Smooth muscle cell (in vitro differentiated cells): Measurements from ENCODE around the gene HSPG2. TPM values are rescaled to one million over a fixed set of nuclear protein-coding genes. Genes with fewer than 3 reads are reported as not detected.
"Not testable (repeated sequence)": the region's sequence is repeated elsewhere in the genome, so short reads cannot be mapped to it uniquely, and the experiment has no call there.

Source experiments
- DNase-seq: peaks from one replicate; lab custom pipeline; 2025; ENCODE audit not compliant: unreplicated experiment; lab: John Stamatoyannopoulos, UW
- H2AFZ ChIP-seq: fragments of 200-600 bp; sonication (generic); 2 replicates; pipeline ENCODE4 v1.6.0; 2016; ENCODE audit warnings: antibody characterized with exemption, low read depth, mild to moderate bottlenecking
- H3F3A ChIP-seq: fragments of 200-600 bp; sonication (generic); 2 replicates; pipeline ENCODE4 v1.6.0; 2017; ENCODE audit warnings: antibody characterized with exemption, low read depth
- H3K27ac ChIP-seq: fragments of 200-600 bp; sonication (generic); 2 replicates; pipeline ENCODE4 v1.5.1; 2016; ENCODE audit warnings: low read depth, mild to moderate bottlenecking
- H3K27me3 ChIP-seq: fragments of 200-600 bp; sonication (generic); 2 replicates; pipeline ENCODE4 v1.6.1; 2016; ENCODE audit warnings: low read depth, mild to moderate bottlenecking
- H3K36me3 ChIP-seq: fragments of 200-600 bp; sonication (generic); 2 replicates; pipeline ENCODE4 v1.5.1; 2016; ENCODE audit warnings: low read depth
- H3K4me1 ChIP-seq: fragments of 200-600 bp; sonication (generic); 2 replicates; pipeline ENCODE4 v1.5.1; 2016; ENCODE audit warnings: low read depth
- H3K4me2 ChIP-seq: fragments of 200-600 bp; sonication (generic); 2 replicates; pipeline ENCODE4 v1.6.0; 2016; ENCODE audit warnings: mild to moderate bottlenecking
- H3K4me3 ChIP-seq: fragments of 200-600 bp; sonication (generic); 2 replicates; pipeline ENCODE4 v1.5.1; 2016; ENCODE audit warnings: mild to moderate bottlenecking
- H3K79me2 ChIP-seq: fragments of 200-600 bp; sonication (generic); 2 replicates; pipeline ENCODE4 v1.6.0; 2016; ENCODE audit warnings: low read depth, mild to moderate bottlenecking
- H3K9ac ChIP-seq: fragments of 200-600 bp; sonication (generic); 2 replicates; pipeline ENCODE4 v1.6.0; 2016; ENCODE audit warnings: low read depth
- H3K9me3 ChIP-seq: fragments of 200-600 bp; sonication (generic); replicated peaks from 2 replicates; pipeline ENCODE4 v1.5.1; 2016; ENCODE audit warnings: low read depth
- H4K20me1 ChIP-seq: fragments of 200-600 bp; sonication (generic); 2 replicates; pipeline ENCODE4 v1.6.0; 2016; ENCODE audit warnings: low read depth
- CTCF ChIP-seq: fragments of 200-600 bp; sonication (generic); IDR thresholded peaks from 2 replicates; pipeline ENCODE4 v1.5.1; 2017; ENCODE audit warnings: borderline replicate concordance, mild to moderate bottlenecking, antibody characterized with exemption; ENCODE audit not compliant: insufficient read depth, poor library complexity, severe bottlenecking
- WGBS: methylation state at CpG from one replicate; pipeline ENCODE4 v1.1.7; 2016; ENCODE audit warnings: low lambda C conversion rate; 5-methylcytosine and 5-hydroxymethylcytosine counted together
- polyA plus RNA-seq: library from polyadenylated mRNA; unstranded; fragments of >200 nt; fragmentation: Nextera tagmentation; extraction: Ambion mirVana; gene quantifications from 2 replicates; pipeline ENCODE4 v1.2.1, GENCODE V29; 2016
- total RNA-seq: library from RNA; depleted of rRNA; stranded (reverse); fragments of >200 nt; gene quantifications from 2 replicates; pipeline ENCODE4 v1.2.3, GENCODE V29; 2014

HSPG2 gene
- total and polyA plus RNA-seq, 2 experiments from 2014 or later: 40.7 to 46.7 TPM

- Histone ChIP-seq H3K4me2 (no peak overlapping the region), H3K27me3 (no peaks in the 10 kb centered on the region), H3K4me3 (no peak overlapping the region), H3K79me2 (no peaks in the 10 kb centered on the region), H3K9ac (no peak overlapping the region), H4K20me1 (no peaks in the 10 kb centered on the region), H3K27ac (no peak overlapping the region), H3K36me3 (no peaks in the 10 kb centered on the region), H3K9me3 (no peaks in the 10 kb centered on the region), H2AFZ (no peak overlapping the region), H3K4me1 (no peaks in the 10 kb centered on the region), H3F3A (no peaks in the 10 kb centered on the region)
- DNase-seq: no peak
- WGBS: 91% methylated on average over 6 of the region's 6 CpGs
- TF ChIP-seq CTCF: no peak
Measured at GRCh38 chr1:21795075-21795474, 142.0 kb downstream of the HSPG2 start.

- Histone ChIP-seq H3K4me3 (no peak overlapping the region), H3K9me3 (no peaks in the 10 kb centered on the region), H3F3A (no peaks in the 10 kb centered on the region), H2AFZ (no peak overlapping the region), H3K36me3 (no peaks in the 10 kb centered on the region), H3K27ac (no peak overlapping the region), H3K27me3 (no peaks in the 10 kb centered on the region), H4K20me1 (no peaks in the 10 kb centered on the region), H3K79me2 (no peaks in the 10 kb centered on the region), H3K4me1 (no peaks in the 10 kb centered on the region), H3K9ac (no peak overlapping the region), H3K4me2 (no peak overlapping the region)
- no peak for DNase-seq
- TF ChIP-seq CTCF: no peak
- 92% methylated on average over 2 of the region's 2 CpGs for WGBS
Measured at GRCh38 chr1:21794656-21795055, 142.5 kb downstream of the HSPG2 start.

GRCh38 chr1:21793104-21793503 is 144.0 kb downstream of the HSPG2 start:
- H3K4me2 ChIP-seq: no peak overlapping the region
- TF ChIP-seq CTCF: no peak
- DNase-seq: no peak
- H4K20me1 ChIP-seq: no peaks in the 10 kb centered on the region
- no peaks in the 10 kb centered on the region for H3K79me2 ChIP-seq
- no peak overlapping the region for H3K4me3 ChIP-seq
- H3K27me3 ChIP-seq: no peaks in the 10 kb centered on the region
- H3K36me3 ChIP-seq: no peaks in the 10 kb centered on the region
- H3F3A ChIP-seq: no peaks in the 10 kb centered on the region
- no peak overlapping the region for H3K27ac ChIP-seq
- WGBS: 92% methylated on average over 2 of the region's 2 CpGs
- H3K9me3 ChIP-seq: no peaks in the 10 kb centered on the region
- H3K9ac ChIP-seq: no peak overlapping the region
- no peak overlapping the region for H2AFZ ChIP-seq
- no peaks in the 10 kb centered on the region for H3K4me1 ChIP-seq

- Histone ChIP-seq H4K20me1 (no peaks in the 10 kb centered on the region), H3K79me2 (peaks cover 12% of the 10 kb centered on the region), H3K9ac (no peak overlapping the region), H2AFZ (no peak overlapping the region), H3K27me3 (no peaks in the 10 kb centered on the region), H3K4me3 (no peak overlapping the region), H3K4me1 (no peaks in the 10 kb centered on the region), H3K4me2 (no peak overlapping the region), H3K36me3 (no peaks in the 10 kb centered on the region), H3F3A (no peaks in the 10 kb centered on the region), H3K9me3 (no peaks in the 10 kb centered on the region), H3K27ac (no peak overlapping the region)
- 85% methylated on average over 2 of the region's 2 CpGs for WGBS
- TF ChIP-seq CTCF: no peak
- no peak for DNase-seq
Measured at GRCh38 chr1:21786640-21787039, 150.5 kb downstream of the HSPG2 start.

GRCh38 chr1:21785764-21786163 is 151.3 kb downstream of the HSPG2 start:
- WGBS: 89% methylated on average over 9 of the region's 9 CpGs

More at GRCh38 chr1:21785764-21786163, 151.3 kb downstream of the HSPG2 start:
- H3K79me2 ChIP-seq: peaks cover 21% of the 10 kb centered on the region
- H3K4me1 ChIP-seq, H3K4me2 ChIP-seq, H3K27ac ChIP-seq, H3K27me3 ChIP-seq, DNase-seq, H3K4me3 ChIP-seq, H3K36me3 ChIP-seq, H4K20me1 ChIP-seq, H3K9me3 ChIP-seq, H3K9ac ChIP-seq, H2AFZ ChIP-seq, H3F3A ChIP-seq: not testable (repeated sequence)
